Neural cell (in vitro differentiated cells): ENCODE data around the gene EPS8.

ENCODE experiments used
- POLR2AphosphoS5 ChIP-seq: IDR thresholded peaks from 2 replicates; pipeline ENCODE4 v1.6.1; 2012
- TF ChIP-seq, protein P1 (sequence below): fragments of 450-650 bp; IDR thresholded peaks from 2 replicates; pipeline ENCODE4 v1.5.1; 2014; ENCODE audit warnings: antibody characterized with exemption, mild to moderate bottlenecking, moderate library complexity; ENCODE audit not compliant: poor library complexity, severe bottlenecking

GRCh38 chr12:15811214-15812127, 22.3 kb upstream of the EPS8 start:
- TF ChIP-seq POLR2AphosphoS5 = no peak
- TF ChIP-seq, protein P1, sequence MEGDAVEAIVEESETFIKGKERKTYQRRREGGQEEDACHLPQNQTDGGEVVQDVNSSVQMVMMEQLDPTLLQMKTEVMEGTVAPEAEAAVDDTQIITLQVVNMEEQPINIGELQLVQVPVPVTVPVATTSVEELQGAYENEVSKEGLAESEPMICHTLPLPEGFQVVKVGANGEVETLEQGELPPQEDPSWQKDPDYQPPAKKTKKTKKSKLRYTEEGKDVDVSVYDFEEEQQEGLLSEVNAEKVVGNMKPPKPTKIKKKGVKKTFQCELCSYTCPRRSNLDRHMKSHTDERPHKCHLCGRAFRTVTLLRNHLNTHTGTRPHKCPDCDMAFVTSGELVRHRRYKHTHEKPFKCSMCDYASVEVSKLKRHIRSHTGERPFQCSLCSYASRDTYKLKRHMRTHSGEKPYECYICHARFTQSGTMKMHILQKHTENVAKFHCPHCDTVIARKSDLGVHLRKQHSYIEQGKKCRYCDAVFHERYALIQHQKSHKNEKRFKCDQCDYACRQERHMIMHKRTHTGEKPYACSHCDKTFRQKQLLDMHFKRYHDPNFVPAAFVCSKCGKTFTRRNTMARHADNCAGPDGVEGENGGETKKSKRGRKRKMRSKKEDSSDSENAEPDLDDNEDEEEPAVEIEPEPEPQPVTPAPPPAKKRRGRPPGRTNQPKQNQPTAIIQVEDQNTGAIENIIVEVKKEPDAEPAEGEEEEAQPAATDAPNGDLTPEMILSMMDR = no peak
